Smooth muscle cell of the brain vasculature (primary cell): ENCODE data around the gene IL15.
"Not testable (repeated sequence)": the region's sequence is repeated elsewhere in the genome, so short reads cannot be mapped to it uniquely, and the experiment has no call there.

Experiments used
- DNase-seq: peaks from one replicate; pipeline ENCODE4 v3.0.0-alpha.2; 2012; ENCODE audit warnings: low read depth, low spot score

IL15 gene

GRCh38 chr4:141646969-141647368 is 10.6 kb downstream of the IL15 start:
- no peak for DNase-seq

GRCh38 chr4:141647966-141648365 is 11.6 kb downstream of the IL15 start:
- DNase-seq, result no peak

GRCh38 chr4:141652161-141652778 is 15.9 kb downstream of the IL15 start:
- no peak for DNase-seq

DNA sequence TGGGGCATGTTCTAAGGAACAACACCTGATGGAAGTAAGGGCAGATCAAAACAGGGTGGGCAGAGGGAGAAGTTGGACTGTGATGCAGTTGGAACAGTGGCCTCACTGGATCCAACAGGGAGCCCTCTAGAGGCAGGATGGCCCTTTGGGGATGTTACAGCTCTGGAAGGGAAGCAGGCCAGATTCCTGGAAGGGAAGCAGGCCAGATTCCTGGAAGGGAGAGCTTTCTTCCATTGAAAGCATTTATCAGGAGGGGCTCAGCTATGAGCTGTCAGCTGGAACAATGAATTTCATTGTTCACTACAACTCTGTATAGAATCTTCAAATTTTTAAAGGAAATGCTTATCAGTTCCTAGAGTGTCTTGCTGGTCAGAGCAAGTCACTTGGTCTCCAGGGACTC is 17.7 kb downstream of the IL15 start:
- no peak for DNase-seq

DNA sequence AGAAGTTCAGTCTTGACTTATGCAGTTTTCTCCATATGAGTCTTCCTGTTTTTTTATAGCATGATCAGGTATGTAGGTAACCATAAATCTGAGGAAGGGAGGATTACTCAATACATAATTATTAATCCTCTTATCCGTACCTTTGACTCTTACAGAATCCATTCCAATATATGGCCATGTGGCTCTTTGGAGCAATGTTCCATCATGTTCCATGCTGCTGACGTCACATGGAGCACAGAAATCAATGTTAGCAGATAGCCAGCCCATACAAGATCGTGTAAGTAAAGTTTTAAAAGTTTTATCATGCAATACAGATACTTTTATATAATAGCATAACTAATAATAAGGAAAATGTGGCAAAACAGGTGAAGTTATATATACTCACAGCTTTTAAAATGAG is 19.6 kb downstream of the IL15 start:
- no peak for DNase-seq

DNA sequence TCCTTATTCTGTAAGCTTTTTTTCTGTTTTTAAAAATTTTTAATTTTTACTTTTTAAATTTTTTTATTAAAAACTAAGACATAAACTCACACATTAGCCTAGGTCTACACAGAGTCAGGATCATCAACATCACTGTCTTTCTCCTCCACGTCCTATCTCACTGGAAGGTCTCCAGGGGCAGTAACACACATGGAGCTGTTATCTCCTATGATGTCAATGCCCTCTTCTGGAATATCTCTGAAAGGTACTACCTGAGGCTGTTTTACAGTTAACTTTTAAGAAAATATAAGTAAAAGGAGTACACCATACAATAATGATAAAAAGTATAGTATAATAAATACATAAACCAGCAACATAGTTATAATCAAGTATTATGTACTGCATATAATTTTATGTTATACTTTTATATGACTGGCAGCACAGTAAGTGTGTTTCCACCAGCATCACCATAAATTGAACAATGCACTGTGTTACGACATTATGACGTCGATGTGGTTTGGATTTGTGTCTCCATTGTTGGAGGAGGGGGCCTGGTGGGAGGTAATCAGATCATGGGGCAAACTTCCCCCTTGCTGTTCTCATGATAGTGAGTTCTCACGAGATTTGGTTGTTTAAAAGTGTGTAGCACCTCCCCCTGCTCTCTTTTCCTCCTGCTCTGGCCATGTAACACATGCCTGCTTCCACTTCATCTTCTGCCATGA is 21.3 kb downstream of the IL15 start:
- DNase-seq, result no peak

DNA sequence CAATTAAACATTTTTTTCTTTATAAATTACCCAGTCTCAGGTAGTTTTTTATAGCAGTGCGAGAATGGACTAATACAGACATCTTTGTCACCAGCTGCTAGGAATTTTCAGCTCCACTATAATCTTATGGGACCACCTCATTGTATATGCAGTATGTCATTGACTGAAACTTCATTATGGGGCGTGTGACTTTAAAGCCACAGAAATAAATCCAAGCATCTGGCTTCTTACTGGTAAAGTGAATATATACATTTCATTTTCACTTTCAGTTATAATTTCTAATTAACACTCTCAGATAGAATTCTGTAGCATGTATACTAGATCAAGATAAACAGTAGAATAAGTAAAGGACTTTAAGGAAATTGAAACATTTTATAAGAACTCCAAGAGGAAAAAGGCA is 21.9 kb downstream of the IL15 start:
- no peak for DNase-seq

DNA sequence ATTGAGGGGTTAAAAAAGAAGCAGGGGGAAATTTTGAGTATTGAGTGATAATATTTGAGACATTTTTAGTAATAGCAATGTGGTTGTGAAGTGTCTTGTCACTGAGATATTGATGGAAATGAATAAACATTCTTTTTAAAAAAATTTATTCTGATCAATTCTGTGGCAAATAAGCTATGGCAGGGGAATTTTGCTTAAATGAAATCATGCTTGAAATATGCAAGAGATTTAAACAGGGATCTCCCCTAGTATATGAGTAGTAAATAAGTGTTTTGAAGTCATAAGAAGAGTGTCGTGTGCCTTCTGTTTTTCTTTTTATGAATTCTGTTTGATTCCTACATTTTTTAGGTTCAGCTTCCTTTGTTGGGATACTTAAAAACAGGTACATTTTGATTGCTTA is 23.2 kb downstream of the IL15 start:
- no peak for DNase-seq

DNA sequence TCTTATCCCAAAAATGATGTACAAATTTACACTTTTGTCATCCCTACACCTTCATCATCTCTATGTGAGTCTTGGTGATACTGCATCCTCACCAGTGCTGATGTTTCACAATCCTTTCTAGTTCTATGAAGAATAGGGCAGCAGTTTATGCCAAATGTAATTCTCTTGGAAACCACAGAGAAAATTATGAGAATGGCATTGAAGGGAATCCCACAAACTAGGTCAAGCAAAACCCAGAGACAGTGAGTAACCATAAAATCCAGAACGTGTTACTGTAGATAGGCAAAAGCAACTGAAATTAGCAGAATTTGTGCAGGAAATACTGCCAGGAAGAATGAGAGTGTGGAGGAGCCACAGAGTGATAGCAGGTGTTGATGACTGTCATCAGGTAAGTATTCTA is 24.5 kb downstream of the IL15 start:
- DNase-seq, result no peak

DNA sequence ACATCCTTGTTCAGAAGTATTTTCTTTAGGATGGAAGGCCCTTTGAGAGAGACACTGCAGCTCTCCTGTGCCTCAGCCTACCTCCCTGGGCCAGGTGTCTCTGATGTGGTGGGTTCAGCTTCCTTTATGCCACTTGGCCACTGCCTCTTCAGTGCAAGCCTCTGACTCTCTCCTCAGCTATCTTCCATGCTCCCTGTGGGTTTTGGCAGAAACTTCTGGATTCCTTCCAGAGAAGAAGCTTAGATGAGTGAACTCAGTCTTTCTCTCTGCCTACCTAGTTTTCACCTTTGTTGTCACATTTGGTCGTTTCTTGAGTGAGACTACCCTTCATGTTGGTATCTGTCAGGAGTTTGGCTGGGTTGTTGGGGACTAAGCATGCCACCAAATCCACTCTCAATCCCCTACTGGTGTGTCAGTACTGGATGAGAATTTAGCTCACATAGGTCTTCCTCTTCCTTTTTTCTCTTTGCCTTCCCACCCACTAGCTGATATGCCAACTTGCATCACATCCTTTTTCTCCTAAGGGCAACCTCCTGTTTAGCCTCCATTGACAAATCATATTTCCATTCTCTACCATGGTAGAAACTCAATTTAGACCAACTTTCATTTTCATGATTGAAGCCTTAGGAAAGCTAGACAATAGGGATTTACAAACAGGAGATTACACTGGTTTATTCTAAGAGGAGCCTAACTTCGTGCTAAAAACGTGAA is 32.0 kb downstream of the IL15 start:
- DNase-seq, result no peak

GRCh38 chr4:141669501-141669900 is 33.1 kb downstream of the IL15 start:
- no peak for DNase-seq

DNA sequence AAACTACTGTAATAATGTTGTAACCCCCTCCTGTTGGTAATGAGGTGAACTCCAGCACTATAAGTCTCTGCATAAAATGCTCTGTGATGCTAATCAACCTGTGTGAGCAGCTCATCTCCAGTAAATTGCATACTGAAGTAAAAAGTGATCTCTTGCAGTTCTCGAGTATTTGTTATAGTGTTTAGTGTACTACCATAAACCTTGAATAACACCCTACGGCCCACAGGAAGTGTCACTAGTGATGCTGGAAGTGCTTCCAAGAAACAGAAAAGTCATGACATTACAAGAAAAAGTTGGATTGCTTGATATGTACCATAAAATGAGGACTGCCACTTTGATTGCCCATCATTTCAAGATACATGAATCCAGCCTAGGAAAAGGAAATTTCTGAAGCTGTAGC is 39.0 kb downstream of the IL15 start:
- no peak for DNase-seq

DNA sequence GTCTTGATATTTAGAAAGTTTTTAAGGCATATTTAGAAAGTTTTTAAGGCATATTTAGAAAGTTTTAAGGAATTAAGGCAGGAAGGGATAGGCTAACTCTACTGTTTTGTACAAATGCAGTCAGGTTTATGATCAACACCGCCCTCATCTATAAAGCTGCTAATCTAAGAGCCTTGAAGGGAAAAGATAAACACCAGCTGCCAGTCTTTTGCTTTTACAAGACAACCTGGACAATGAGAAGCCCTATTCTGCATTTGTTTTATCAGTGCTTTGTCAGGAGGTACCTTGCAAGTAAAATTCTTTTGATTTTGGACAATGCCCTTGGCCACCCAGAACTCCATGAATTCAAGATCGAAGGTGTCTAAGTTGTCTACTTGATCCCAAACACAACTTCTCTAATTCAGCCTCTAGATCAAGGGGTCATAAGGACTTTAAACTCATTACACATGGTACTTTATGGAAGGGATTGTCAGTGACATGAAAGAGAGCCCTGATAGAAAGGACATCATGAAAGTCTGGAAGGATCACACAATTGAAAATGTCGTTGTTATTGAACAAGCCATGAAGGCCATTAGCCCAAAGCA is 39.8 kb downstream of the IL15 start:
- no peak for DNase-seq

DNA sequence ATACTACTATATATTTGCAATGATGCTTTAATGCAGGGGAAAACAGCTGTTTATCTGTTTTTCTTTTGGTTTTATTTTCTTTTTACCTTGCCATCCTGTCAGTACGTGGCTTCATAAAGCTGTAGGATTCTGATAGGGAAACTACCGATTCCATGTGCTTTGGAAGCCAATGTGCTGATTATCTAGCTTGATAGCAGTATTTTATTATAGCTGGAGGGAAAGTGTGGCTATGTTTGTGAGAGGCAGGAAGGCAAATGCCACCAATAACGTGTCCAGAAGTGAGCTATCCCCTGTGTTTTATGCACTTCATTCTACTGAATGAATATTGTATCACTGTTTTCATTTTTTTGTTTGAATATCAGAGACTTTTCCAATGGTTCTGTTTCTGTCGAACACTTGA is 43.7 kb downstream of the IL15 start:
- no peak for DNase-seq

DNA sequence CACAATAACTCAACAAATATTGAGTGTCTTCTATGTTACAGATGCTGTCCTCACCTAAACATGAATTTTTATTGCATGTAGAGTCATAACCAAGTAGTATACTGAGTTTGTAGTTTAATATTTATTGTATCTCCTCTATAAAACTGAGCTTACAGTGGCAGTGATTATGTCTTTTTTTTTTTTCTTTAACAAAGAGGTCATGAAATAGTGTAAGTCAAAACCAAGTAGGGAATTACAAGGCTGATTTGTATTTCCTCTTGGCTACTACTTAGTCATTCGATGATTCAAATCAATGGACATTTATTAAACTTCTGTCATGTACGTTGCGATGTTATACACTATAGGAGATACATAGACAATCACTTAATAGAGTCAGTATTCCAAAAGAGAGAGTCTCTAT is 48.4 kb downstream of the IL15 start:
- DNase-seq, result no peak

DNA sequence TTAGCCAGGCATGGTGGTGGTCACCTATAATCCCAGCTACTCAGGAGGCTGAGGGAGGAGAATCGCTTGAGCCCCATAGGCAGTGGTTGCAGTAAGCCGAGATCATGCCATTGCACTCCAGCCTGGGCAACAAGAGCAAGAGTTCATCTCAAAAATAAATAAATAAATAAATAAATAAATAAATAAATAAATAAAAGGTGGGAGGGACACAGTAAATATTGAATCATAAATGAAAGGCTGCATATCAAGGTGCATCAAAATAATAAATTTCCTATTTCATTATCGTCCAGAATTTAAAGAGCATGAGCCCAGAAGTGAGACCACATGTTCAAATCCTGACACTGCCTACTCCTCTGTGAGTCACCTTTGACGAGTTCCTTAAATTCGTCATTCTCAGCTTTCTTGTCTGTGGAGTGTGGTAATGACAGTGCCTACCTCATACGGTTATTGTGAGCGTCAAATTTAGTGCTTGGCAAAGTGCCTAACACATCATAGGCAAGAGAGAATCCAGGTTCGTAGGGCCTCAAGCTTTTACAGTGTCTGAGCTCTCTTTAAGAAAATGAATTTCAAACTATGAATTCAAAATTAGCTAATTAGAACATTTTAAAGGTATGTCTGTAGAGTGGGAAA is 49.9 kb downstream of the IL15 start:
- no peak for DNase-seq

DNA sequence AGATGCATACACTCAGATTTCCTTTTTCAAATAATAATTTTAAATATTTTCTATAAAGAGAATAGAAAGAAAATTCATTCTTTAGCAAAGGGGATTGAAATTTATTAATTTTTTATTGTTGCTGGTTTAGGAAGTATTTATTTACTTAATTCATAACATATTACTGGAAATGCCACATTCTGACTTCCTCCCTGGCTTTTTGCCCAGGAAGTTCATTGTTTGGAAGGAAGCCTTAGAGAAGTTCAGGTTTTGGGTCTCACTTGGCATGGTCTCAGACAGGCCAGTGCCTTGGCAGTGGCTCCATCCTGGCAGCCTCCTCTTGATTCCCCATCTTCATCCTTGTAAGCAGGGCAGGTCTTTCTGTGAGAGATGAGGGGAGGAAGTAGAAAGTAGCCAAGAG is 50.5 kb downstream of the IL15 start:
- no peak for DNase-seq

DNA sequence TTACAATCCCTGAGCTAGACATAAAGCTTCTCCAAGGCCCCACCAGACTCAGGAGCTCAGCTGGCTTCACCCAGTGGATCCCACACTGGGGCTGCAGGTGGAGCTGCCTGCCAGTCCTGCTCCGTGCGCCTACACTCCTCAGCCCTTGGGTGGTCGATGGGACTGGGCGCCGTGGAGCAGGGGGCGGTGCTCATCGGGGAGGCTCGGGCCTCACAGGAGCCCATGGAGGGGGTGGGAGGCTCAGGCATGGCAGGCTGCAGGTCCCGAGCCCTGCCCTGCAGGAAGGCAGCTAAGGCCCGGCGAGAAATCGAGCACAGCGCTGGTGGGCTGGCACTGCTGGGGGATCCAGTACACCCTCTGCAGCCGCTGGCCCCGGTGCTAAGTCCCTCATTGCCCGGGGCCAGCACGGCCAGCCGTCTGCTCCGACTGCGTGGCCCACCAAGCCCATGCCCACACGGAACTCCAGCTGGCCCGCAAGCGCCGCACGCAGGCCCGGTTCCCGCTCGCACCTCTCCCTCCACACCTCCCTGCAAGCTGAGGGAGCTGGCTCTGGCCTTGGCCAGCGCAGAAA is 53.4 kb downstream of the IL15 start:
- not testable (repeated sequence) for DNase-seq

- DNase-seq, result not testable (repeated sequence)
These were observed 54.9 kb downstream of the IL15 start for GRCh38 chr4:141691247-141691646.

GRCh38 chr4:141692081-141692480 is 55.7 kb downstream of the IL15 start:
- no peak for DNase-seq

DNA sequence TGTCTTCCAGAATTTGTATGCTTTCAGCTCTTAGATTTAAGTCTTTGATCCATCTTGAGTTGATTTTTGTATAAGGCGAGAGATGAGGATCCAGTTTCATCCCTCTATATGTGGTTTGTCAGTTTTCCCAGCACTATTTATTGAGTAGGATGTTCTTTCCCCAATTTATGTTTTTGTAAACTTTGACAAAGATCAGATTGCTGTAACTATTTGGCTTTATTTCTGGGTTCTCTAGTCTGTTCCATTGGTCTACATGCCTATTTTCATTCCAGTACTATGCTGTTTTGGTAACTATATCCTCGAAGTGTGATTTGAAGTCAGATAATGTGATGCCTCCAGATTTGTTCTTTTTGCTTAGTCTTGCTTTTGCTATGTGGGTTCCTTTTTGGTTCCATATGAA is 60.7 kb downstream of the IL15 start:
- DNase-seq, result no peak
